Mucosa of descending colon (tissue), 3 donors: Measurements from ENCODE around the gene CMC1. TPM values are rescaled to one million over a fixed set of nuclear protein-coding genes. Genes with fewer than 3 reads are reported as not detected.

Experiments used
- ATAC-seq: fragments of 200-7000 bp; cut with Tn5 transposase; one replicate; pipeline ENCODE4 v1.9.1; 2020; ENCODE audit warnings: mild to moderate bottlenecking, moderate library complexity
- DNase-seq, 3 donors: peaks; one replicate each; pipeline ENCODE4 v3.0.0-alpha.2; 2020
- H3K36me3 ChIP-seq: fragments of 200-600 bp; one replicate; pipeline ENCODE4 v1.8.0; 2021; ENCODE audit warnings: low read depth, mild to moderate bottlenecking
- H3K4me1 ChIP-seq: fragments of 200-600 bp; one replicate; pipeline ENCODE4 v1.8.0; 2021; ENCODE audit warnings: low read depth, mild to moderate bottlenecking
- H3K4me3 ChIP-seq: fragments of 200-600 bp; one replicate; pipeline ENCODE4 v1.8.0; 2021; ENCODE audit warnings: mild to moderate bottlenecking
- H3K9me3 ChIP-seq: fragments of 200-600 bp; one replicate; pipeline ENCODE4 v1.8.0; 2021; ENCODE audit warnings: mild to moderate bottlenecking
- CTCF ChIP-seq: fragments of 200-600 bp; IDR thresholded peaks from one replicate; pipeline ENCODE4 v1.8.0; 2022; ENCODE audit warnings: antibody characterized with exemption, mild to moderate bottlenecking
- intact Hi-C, 2 donors: fragments of 100-400 bp; cut with DNase I in 1 of 2; cut with micrococcal nuclease in 1 of 2; formaldehyde crosslinking; loops; one replicate each; pipeline versions ENCODE4 v1.11.0 to v1.11.1; 2022; cut with DNase I, micrococcal nuclease
- total RNA-seq, 3 donors: library from RNA; stranded (reverse); fragmentation: NEBNext Ultra II Directional in 2 of 3; extraction: Animal tissue kit (Norgen Biotek cat#: 25700) in 2 of 3; gene quantifications; one replicate each; pipeline versions ENCODE4 v1.2.1 to v1.2.4, GENCODE V29; 2021 to 2023
- donor health status: DM: no; HTN: no; CAD: no; lungs with moderate emphysema.
- donor health status: DM: no; HTN: no; CAD: no.
- donor health status: DM: no; HTN: yes; CAD: no.

CMC1 gene
- total RNA-seq, 3 donors from 2014 or later = 23.3 to 34.9 (median 31.1) TPM

- Histone ChIP-seq H3K4me3 (no peak overlapping the region), H3K36me3 (no peaks in the 10 kb centered on the region), H3K9me3 (no peaks in the 10 kb centered on the region), H3K4me1 (no peaks in the 10 kb centered on the region)
- ATAC-seq = peak; percentile 32
- intact Hi-C loops = no loop called here
- no peak for TF ChIP-seq CTCF
- DNase-seq = no peak
These were observed 39.4 kb downstream of the CMC1 start for GRCh38 chr3:28280781-28281180.

GRCh38 chr3:28286595-28286994 lies 45.2 kb downstream of the CMC1 start:
- Histone ChIP-seq H3K9me3 (no peaks in the 10 kb centered on the region), H3K4me3 (no peak overlapping the region), H3K4me1 (no peaks in the 10 kb centered on the region), H3K36me3 (no peaks in the 10 kb centered on the region)
- intact Hi-C loops = no loop called here
- DNase-seq (peak in 1 of 3 donors; percentile 10), ATAC-seq (peak; percentile 90)
- peak; percentile 36 for TF ChIP-seq CTCF

GRCh38 chr3:28287046-28287445 lies 45.6 kb downstream of the CMC1 start:
- no peak for DNase-seq
- Histone ChIP-seq H3K4me3 (no peak overlapping the region), H3K9me3 (no peaks in the 10 kb centered on the region), H3K36me3 (no peaks in the 10 kb centered on the region), H3K4me1 (no peaks in the 10 kb centered on the region)
- intact Hi-C loops = no loop called here
- ATAC-seq = no peak
- TF ChIP-seq CTCF = no peak

- H3K36me3 ChIP-seq = no peaks in the 10 kb centered on the region
- intact Hi-C loops = no loop called here
- H3K9me3 ChIP-seq = no peaks in the 10 kb centered on the region
- no peak for TF ChIP-seq CTCF
- no peak overlapping the region for H3K4me3 ChIP-seq
- no peak for ATAC-seq
- peaks cover 3% of the 10 kb centered on the region for H3K4me1 ChIP-seq
- no peak for DNase-seq
These were observed 49.5 kb downstream of the CMC1 start for GRCh38 chr3:28290863-28291300.

GRCh38 chr3:28291577-28291976 lies 50.2 kb downstream of the CMC1 start:
- no peak overlapping the region for H3K4me3 ChIP-seq
- H3K36me3 ChIP-seq = no peaks in the 10 kb centered on the region
- ATAC-seq = no peak
- no peaks in the 10 kb centered on the region for H3K9me3 ChIP-seq
- peaks cover 3% of the 10 kb centered on the region for H3K4me1 ChIP-seq
- TF ChIP-seq CTCF = no peak
- intact Hi-C loops = no loop called here
- no peak for DNase-seq

GRCh38 chr3:28292622-28293021 lies 51.2 kb downstream of the CMC1 start:
- intact Hi-C loops = no loop called here
- H3K36me3 ChIP-seq = no peaks in the 10 kb centered on the region
- DNase-seq (no peak), ATAC-seq (no peak)
- no peak overlapping the region for H3K4me3 ChIP-seq
- no peak for TF ChIP-seq CTCF
- peaks cover 3% of the 10 kb centered on the region for H3K4me1 ChIP-seq
- H3K9me3 ChIP-seq = no peaks in the 10 kb centered on the region
